CMK (cell line): ENCODE data around the gene UBE2QL1.

Experiments
- DNase-seq: peaks from one replicate; pipeline ENCODE4 v3.0.0-alpha.2; 2010; ENCODE audit warnings: low read depth

The UBE2QL1 gene

GRCh38 chr5:6535594-6535993 is 86.9 kb downstream of the UBE2QL1 start:
- DNase-seq, result no peak

DNA sequence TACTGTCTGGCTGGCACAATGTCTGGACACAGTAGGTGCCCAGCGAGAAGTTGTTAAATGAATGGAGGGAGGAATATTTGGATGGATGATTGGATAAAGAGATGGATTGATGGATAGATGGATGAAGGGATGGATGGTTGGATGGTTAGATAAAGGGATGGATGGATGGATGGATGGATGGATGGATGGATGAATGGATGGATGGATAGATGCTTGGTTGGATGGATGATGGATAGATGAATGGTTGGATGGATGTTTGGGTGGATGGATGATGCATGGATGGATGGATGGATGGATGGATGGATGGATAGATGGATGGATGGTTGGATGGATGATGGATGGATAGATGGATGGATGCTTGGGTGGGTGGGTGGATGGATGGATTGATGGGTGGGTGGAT is 90.4 kb downstream of the UBE2QL1 start:
- no peak for DNase-seq

- no peak for DNase-seq
Measured at GRCh38 chr5:6540111-6540827, 91.6 kb downstream of the UBE2QL1 start.

- DNase-seq, result no peak
Measured at GRCh38 chr5:6541256-6542013, 92.8 kb downstream of the UBE2QL1 start.

- no peak for DNase-seq
Measured at GRCh38 chr5:6542421-6543345, 94.0 kb downstream of the UBE2QL1 start.

DNA sequence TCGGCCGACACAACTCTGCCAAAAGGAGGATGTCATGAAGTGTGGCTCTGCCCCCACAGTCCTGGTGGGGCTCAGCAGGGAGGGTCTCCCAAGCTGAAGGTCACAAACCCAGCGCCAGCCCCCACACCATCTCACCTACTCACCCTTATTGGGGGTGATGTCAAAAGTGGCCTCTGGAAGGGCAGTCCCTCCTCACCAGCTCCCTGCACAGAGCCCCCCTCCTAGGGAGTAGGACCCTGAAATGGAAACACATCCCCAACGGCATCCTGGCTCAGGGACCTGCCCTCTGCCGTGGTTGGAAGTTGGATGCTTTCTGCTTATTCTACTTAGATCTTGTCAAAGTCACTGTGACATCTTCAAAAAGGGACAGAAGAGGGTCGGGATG is 94.7 kb downstream of the UBE2QL1 start:
- DNase-seq, result no peak

DNA sequence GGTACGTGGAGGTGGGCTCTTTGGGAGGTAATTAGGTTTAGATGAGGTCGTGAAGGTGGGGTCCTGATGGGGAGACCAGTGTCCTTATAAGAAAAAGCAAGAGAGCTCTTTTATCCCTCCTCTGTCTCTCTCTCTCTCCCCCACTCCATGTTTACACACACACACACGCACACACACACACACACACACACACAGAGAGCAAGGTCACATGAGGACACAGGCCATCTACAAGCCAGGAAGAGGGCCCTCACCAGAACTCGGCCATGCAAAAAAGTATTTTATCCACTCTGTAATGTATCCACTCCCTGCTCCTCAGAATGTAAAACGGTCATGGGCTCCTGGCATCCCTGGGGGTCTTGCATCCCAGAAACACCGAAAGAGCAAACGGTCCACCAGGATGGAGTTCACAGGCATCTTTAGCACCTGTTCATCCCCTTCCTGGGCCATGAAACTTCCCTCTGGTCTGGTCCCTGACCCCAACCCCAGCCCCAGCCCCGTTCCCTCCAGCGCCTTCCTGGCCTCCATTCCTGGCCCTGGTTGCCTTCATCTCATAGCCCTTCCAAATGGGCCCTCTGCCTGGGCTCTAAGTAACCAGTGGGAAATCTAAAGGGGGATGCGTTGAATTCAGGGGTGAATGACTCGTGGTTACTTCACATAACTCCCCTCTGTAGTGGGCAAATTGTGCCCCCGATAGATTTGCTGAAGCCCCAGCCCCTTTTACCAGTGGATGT is 95.3 kb downstream of the UBE2QL1 start:
- DNase-seq, result no peak
